ENCODE data around the gene GNLY. TPM values are rescaled to one million over a fixed set of nuclear protein-coding genes. Genes with fewer than 3 reads are reported as not detected.

Gene GNLY
- total and polyA plus RNA-seq, 11 donors = 0.29 to 47.1 (median 2.1) TPM; not detected in 2

DNA sequence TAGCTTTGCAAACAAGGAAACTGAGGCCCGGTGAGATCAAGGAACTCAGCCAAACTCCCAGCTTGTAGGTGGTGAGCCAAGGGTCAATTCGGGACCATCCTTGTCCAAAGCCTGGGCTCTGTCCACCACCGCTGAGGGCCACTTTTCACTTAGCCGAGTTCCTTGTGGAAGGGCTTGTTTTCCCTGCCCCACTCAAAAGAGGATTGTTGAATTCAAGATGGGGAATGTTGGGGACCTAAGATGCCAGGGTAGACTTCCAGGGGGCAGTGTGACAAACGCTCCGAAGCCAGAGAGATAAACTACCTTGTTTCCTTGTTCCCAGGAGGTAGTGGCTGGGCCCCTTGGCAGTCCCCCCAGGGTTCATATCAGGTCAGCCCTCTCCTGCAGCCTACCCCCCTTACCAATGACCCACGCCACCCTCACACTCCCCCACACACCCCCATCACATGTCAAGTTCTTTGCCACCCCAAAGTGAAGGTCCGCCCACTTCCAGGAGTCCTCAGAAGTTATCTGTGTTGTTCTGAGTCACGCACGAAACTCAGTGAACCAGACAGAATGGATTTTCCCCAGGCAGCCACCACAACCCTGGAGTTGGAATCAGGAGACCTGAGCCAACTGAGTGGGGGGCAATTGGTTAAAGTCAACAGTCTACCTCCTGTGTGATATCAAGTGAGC lies 49.3 kb downstream of the GNLY start:
- H3K36me3 ChIP-seq = no peaks in the 10 kb centered on the region
- H3K4me1 ChIP-seq = peaks cover 8 to 80% (median 61%) of the 10 kb centered on the region in 12 donors
- no peaks in the 10 kb centered on the region for H3K9me3 ChIP-seq
- intact Hi-C loops (cut with DNase I) = no loop called here
- ATAC-seq = peak in 2 of 4 donors; percentile 14 to 22
- peak overlapping the region; percentile 42 to 92 (median 80) for H3K27ac ChIP-seq
- no peaks in the 10 kb centered on the region for H3K27me3 ChIP-seq
- 43 to 45% (median 44%) methylated on average over 10 of the region's 10 CpGs for WGBS, 4 donors
- no peak for TF ChIP-seq POLR2A (IDR thresholded peaks at IDR 0.05)
- TF ChIP-seq, protein P1, sequence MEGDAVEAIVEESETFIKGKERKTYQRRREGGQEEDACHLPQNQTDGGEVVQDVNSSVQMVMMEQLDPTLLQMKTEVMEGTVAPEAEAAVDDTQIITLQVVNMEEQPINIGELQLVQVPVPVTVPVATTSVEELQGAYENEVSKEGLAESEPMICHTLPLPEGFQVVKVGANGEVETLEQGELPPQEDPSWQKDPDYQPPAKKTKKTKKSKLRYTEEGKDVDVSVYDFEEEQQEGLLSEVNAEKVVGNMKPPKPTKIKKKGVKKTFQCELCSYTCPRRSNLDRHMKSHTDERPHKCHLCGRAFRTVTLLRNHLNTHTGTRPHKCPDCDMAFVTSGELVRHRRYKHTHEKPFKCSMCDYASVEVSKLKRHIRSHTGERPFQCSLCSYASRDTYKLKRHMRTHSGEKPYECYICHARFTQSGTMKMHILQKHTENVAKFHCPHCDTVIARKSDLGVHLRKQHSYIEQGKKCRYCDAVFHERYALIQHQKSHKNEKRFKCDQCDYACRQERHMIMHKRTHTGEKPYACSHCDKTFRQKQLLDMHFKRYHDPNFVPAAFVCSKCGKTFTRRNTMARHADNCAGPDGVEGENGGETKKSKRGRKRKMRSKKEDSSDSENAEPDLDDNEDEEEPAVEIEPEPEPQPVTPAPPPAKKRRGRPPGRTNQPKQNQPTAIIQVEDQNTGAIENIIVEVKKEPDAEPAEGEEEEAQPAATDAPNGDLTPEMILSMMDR (IDR thresholded peaks at IDR 0.05) = no peak
- H3K4me3 ChIP-seq = no peak overlapping the region
- DNase-seq = peak in 1 of 5 donors; percentile 57

- H3K9me3 ChIP-seq = no peaks in the 10 kb centered on the region
- peaks cover 12 to 82% (median 67%) of the 10 kb centered on the region in 12 donors for H3K4me1 ChIP-seq
- H3K4me3 ChIP-seq = no peak overlapping the region
- WGBS, 4 donors = 39 to 51% (median 44%) methylated on average over 4 of the region's 4 CpGs
- no peaks in the 10 kb centered on the region for H3K27me3 ChIP-seq
- DNase-seq (no peak), ATAC-seq (no peak)
- intact Hi-C loops (cut with DNase I) = no loop called here
- H3K36me3 ChIP-seq = no peaks in the 10 kb centered on the region
- peak overlapping the region in 10 of 12 donors; percentile 13 to 92 (median 78) for H3K27ac ChIP-seq
- no peak for TF ChIP-seq POLR2A (IDR thresholded peaks at IDR 0.05)
- TF ChIP-seq, protein P1 (IDR thresholded peaks at IDR 0.05) = no peak
Observed at GRCh38 chr2:85744055-85744454, 49.9 kb downstream of the GNLY start.

DNA sequence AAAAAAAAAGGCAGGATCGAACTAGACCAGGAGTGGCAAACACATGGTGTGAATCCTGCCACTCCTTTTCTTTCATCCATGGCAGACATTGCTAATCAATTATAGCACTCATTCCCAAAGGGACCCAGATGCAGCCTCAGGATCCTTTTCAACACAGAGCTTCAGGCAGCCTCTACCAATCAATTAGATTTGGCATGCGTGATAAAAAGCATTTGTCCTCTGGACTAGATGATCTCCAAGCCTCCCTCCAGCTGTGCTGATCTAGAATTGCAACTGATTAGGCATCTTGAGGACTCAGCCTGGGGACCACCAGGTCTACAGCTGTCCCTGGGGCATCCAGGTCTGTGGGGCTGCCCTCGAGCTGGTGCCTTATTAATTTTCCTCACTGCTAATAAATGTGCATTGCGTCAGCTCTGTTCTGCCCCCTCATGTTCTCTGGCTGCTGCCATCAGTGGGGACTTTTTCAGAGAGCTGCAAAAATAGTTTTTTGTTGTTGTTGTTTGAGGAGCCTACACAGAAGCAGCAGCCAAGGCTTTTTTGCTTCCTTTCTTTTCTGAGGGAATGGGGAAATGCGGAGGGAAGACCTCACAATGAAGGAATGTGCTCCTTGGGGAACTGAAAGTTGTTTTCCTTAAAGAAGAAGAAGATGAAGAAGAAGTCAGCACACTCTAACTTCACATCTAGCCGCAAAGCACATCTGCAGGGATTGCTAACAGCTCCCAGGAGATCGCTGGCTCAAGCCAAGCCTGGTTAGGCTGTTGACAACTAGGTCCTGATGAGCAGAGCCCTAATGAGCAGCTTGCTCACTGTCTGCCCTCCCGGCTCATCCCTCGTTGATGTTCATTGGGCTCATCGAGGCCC lies 50.8 kb downstream of the GNLY start:
- no peak for TF ChIP-seq POLR2A (IDR thresholded peaks at IDR 0.05)
- TF ChIP-seq, protein P1 (IDR thresholded peaks at IDR 0.05) = no peak
- DNase-seq (peak in 2 of 5 donors; percentile 73 to 75), ATAC-seq (peak in 2 of 4 donors; percentile 1 to 11)
- Histone ChIP-seq H3K36me3 (no peaks in the 10 kb centered on the region), H3K27me3 (no peaks in the 10 kb centered on the region), H3K4me3 (peak overlapping the region in 1 of 12 donors; percentile 12), H3K27ac (peak overlapping the region; percentile 31 to 92 (median 75)), H3K9me3 (no peaks in the 10 kb centered on the region), H3K4me1 (peaks cover 18 to 87% (median 75%) of the 10 kb centered on the region in 12 donors)
- intact Hi-C loops (cut with DNase I) = no loop called here
- 37 to 53% (median 46%) methylated on average over 10 of the region's 10 CpGs for WGBS, 4 donors

- peak overlapping the region in 1 of 12 donors; percentile 12 for H3K4me3 ChIP-seq
Observed at GRCh38 chr2:85745619-85746018, 51.5 kb downstream of the GNLY start.

More at GRCh38 chr2:85745619-85746018, 51.5 kb downstream of the GNLY start:
- H3K27ac ChIP-seq = peak overlapping the region; percentile 31 to 92 (median 75)
- no peak for ATAC-seq
- TF ChIP-seq POLR2A (IDR thresholded peaks at IDR 0.05) = no peak
- TF ChIP-seq, protein P1 (IDR thresholded peaks at IDR 0.05) = no peak
- no peaks in the 10 kb centered on the region for H3K9me3 ChIP-seq
- H3K36me3 ChIP-seq = no peaks in the 10 kb centered on the region
- DNase-seq = no peak
- peaks cover 18 to 90% (median 77%) of the 10 kb centered on the region in 12 donors for H3K4me1 ChIP-seq
- 46 to 61% (median 57%) methylated on average over 8 of the region's 8 CpGs for WGBS, 4 donors
- no peaks in the 10 kb centered on the region for H3K27me3 ChIP-seq
- intact Hi-C loops (cut with DNase I) = no loop called here
